Stimulated activated CD4-positive, alpha-beta T cell treated with anti-CD3 and anti-CD28 coated beads, Interleukin-1b, Interleukin-23, amount 100 ng/mL, for 1 hour (primary cell): ENCODE data around the gene ARHGAP9.

ENCODE experiments used
- DNase-seq, 2 donors: peaks; one replicate each; pipeline ENCODE4 v3.0.0-alpha.2; 2020; ENCODE audit warnings: low read depth in 2 of 2

The ARHGAP9 gene

GRCh38 chr12:57472391-57472790 lies 7.3 kb downstream of the ARHGAP9 start:
- no peak for DNase-seq

DNA sequence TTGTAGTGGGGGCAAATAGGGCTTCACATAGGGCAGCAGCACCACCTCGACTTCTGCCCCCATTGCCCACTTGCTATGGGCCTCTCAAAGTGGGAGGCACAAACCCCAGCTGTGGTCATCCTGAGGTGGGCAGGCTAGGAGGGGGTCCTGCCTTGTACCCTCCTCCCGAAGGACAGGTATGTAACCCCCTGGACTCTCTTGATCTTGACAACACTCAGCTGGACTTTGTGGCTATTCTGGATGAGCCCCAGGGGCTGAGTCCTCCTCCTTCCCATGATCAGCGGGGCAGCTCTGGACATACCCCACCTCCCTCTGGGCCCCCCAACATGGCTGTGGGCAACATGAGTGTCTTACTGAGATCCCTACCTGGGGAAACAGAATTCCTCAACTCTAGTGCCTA lies 8.0 kb downstream of the ARHGAP9 start:
- no peak for DNase-seq

GRCh38 chr12:57470970-57471656 lies 8.6 kb downstream of the ARHGAP9 start:
- DNase-seq, result no peak

DNA sequence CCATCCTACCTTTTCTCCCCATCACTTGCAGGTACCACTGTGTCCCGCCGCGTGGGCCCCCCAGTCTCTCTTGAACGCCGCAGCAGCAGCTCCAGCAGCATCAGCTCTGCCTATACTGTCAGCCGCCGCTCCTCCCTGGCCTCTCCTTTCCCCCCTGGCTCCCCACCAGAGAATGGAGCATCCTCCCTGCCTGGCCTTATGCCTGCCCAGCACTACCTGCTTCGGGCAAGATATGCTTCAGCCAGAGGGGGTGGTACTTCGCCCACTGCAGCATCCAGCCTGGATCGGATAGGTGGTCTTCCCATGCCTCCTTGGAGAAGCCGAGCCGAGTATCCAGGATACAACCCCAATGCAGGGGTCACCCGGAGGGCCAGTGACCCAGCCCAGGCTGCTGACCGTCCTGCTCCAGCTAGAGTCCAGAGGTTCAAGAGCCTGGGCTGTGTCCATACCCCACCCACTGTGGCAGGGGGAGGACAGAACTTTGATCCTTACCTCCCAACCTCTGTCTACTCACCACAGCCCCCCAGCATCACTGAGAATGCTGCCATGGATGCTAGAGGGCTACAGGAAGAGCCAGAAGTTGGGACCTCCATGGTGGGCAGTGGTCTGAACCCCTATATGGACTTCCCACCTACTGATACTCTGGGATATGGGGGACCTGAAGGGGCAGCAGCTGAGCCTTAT lies 9.2 kb downstream of the ARHGAP9 start:
- no peak for DNase-seq

DNA sequence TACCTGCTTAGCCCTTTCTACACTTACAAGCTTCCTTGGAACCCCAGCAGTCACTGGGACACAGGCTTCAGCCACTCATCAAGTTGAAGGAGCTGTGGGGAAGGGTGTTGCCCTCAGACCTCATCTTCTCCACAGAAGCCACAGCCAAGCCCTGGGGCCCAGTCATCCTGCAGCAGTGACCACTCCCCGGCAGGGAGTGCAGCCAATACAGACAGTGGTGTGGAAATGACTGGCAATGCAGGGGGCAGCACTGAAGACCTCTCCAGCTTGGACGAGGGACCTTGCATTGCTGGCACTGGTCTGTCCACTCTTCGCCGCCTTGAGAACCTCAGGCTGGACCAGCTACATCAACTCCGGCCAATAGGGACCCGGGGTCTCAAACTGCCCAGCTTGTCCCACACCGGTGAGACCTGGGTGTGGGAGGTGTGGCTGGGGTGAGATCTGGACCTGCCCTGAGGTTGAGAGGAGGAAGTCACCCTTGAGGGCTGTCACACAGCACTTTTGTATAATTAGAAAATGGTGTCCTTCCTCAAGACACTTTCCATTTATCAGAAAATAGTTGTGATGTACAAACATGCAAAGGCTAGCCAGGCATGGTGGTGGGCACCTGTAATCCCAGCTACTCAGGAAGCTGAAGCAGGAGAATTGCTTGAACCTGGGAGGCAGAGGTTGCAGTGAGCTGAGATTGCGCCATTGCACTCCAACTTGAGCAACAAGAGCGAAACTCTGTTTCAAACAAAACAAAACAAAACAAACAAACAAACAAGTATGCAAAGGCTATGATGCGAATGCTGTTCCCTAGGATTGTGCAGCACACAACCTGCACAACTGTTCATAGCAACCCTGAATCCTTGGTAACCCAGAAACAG lies 10.1 kb downstream of the ARHGAP9 start:
- DNase-seq, result no peak

DNA sequence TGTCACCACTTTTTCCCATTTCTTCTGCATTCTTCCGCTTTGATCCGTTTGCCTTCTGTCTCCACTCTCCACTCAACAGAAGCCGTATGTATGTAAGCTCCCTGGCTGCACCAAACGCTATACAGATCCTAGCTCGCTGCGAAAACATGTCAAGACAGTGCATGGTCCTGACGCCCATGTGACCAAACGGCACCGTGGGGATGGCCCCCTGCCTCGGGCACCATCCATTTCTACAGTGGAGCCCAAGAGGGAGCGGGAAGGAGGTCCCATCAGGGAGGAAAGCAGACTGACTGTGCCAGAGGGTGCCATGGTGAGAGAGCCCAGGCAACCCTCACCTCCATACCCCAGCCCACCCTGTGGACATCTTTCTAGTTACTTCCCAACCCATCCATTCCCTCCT lies 11.8 kb downstream of the ARHGAP9 start:
- no peak for DNase-seq

DNA sequence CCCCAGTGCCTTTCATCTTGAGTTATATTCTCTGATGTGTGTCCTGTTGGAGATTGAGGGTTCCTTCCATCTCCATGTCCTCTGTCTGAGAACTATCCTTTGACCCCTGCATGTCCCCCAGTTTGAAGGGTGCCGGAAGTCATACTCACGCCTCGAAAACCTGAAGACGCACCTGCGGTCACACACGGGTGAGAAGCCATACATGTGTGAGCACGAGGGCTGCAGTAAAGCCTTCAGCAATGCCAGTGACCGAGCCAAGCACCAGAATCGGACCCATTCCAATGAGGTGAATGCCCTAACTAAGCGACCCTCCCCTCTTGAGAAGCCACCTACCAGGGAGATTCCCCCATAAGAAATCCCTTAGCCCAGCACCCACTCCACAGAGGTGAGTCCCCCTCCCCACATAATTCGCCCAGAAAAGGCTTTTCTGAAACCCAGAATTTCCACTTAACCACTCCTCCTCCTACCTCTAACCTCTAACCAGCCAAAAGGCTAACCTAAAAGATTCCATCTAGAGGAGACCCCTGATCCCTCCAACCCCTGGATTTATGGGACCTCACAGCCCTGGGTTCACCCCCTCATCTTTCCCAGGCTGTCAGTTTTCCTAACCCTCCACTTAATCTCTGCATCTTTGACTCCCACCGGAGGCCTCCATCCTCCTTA lies 12.3 kb downstream of the ARHGAP9 start:
- DNase-seq, result no peak

DNA sequence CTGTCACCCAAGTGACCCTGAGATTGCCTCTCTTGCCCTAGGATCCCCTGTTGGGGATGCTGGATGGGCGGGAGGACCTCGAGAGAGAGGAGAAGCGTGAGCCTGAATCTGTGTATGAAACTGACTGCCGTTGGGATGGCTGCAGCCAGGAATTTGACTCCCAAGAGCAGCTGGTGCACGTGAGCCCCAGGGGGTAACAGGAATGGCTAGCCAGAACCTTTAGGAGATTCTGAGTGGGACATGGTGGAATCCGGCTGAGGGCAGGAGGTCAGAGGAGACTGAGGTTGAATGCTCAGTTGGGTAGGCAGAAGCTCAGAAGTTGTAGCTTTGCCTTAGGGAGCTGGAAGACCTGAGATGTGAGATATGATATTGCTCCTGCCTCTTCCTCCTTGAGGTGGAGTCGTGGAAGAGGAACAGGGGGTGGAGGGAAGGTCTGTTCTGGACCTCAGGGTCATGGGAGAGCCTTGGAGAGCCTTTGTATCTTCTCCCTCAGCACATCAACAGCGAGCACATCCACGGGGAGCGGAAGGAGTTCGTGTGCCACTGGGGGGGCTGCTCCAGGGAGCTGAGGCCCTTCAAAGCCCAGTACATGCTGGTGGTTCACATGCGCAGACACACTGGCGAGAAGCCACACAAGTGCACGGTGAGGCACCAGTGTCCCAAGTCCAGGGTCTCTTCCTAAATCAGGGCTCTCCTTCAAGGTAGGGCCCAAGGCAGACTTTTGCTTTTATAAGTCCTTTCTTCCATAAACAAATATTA lies 13.7 kb downstream of the ARHGAP9 start:
- DNase-seq, result no peak

DNA sequence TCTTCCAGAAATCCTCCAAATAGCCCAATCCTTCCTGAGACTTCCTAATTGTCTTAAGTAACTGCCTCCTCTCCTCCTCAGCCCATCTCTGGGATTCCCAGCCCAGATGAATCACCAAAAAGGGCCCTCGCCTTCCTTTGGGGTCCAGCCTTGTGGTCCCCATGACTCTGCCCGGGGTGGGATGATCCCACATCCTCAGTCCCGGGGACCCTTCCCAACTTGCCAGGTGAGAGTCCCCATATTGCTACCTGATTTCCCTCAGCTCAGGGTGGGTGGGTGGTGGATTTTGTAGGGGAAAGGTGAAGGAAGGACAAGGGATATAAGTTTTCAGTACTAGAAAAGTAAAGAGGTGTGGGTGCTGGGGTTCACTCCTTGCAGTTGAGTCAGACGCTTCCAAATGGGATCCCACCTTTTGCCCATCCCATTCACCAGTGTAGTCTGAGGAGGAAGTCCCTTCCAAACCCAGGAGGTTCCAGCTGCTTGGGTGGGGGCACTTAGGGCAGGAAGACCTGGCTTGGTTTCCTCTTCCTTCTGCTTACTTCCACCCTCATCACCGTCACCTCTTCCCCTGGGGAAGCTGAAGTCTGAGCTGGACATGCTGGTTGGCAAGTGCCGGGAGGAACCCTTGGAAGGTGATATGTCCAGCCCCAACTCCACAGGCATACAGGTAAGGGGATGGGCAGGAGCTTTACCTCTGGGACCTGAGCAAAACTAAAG lies 14.5 kb downstream of the ARHGAP9 start:
- DNase-seq, result no peak

- DNase-seq, result no peak
Observed at GRCh38 chr12:57464569-57464968, 15.1 kb downstream of the ARHGAP9 start.

DNA sequence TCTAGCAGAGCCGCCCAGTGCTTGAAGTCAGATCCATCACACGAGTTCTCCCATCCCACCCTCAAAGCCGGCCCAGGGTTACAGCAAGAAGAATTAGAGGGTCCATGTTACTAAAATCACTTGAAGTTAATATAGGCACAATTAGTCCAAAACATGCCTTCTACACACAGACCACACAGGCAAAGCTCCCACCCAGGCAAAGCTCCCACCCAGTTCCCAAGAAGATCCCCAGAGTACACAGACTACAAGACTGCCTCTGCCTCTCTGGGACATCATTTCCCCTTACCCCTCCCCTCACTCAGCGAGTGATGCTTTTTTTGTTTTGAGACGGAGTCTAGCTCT lies 16.8 kb downstream of the ARHGAP9 start:
- DNase-seq, result no peak

DNA sequence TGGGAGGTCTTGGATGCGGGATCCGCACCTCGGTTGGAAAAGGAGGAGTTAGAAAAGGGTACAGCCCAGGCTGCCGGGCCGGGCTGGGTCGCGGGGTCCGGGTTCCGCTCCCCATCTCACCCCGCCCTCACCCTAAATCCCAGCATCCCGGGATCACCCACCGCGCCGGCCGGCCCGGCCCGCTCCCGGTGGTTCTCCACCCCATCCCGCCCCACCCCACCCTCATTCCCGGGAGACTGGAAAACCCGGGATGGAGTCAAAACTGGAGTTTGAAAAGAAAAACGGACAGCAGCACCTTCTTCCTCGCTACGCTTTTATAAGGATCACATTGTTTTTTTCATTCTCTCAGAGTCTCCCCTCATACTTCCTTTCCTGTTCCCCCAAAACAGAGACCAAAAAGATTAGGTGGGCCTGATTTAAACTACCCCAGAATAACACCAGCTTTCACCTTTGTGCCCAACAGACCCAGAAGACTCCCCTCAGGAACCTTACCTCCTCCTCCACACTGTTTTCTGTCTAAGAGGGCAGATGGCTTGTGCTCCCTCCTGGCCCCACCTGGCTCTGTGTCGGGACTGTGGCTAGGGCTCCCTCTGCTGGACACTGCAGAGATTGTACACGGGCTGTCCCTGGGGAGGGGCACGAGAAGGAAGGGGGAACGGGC lies 17.3 kb downstream of the ARHGAP9 start:
- peak; percentile 74 to 79 for DNase-seq

- no peak for DNase-seq
Observed at GRCh38 chr12:57461917-57462250, 17.8 kb downstream of the ARHGAP9 start.

- no peak for DNase-seq
Observed at GRCh38 chr12:57461276-57461916, 18.3 kb downstream of the ARHGAP9 start.

DNA sequence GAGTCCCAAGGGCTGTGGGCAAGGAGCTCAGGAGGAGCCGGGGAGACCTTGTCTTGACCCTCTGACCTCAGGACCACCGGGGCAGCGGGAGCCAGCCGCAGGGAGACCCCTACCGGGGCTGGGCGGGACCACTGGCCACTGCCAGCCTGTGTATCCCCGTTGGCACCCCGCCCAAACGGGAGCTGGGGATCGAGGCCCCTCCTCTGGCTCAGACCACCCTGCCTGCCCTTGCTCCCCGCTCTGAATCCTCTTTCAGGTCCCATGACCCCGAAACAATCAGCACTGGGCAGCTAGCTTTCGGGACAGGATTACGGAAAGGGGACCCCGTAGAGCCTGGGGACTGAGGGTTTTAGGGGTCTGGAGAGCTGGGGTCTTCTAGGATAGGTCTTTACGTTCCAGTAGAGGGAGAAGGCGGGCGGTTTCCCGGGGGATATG lies 18.8 kb downstream of the ARHGAP9 start:
- DNase-seq, result no peak

- no peak for DNase-seq
Observed at GRCh38 chr12:57460468-57460784, 19.2 kb downstream of the ARHGAP9 start.

DNA sequence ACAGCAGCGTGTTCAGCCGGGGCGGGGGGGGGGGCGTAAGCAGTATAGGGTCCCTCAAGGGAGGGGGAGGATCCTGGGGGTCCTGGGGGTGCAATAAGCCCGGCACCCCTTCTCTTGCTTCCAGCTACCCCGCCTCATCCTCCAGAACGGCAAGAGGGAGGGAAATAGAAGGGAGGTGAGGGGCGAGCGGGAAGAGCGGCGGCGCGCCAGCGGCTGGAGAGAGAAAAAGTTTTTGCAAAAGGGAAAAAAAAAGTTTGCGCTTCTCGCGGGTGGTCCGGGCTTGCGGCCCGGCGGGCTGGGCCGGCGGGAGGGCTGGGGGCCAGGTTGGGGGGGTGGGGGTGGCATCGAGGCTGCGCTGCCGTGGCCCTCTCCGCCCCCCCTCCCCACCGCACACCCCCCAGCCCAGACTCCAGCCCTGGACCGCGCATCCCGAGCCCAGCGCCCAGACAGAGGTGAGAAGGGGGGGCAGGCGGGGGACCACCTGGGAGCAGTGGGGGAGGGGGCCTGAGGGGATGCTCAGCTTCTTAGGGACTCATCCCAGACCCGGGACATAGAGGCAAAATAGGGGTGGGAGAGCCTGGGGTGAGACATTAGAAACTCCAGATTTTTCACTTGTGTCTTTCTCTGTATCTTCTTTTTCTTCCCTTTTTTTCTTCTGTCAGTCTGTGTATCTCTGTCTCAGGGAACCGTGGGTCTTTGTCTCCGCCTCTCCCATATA lies 19.8 kb downstream of the ARHGAP9 start, which contains the start of gene GLI1:
GLI1 (plus strand) TSS at position 36 of the 718 bp plus-strand sequence. CDS start 3,907 bp downstream, outside the sequence.
- DNase-seq, result no peak

DNA sequence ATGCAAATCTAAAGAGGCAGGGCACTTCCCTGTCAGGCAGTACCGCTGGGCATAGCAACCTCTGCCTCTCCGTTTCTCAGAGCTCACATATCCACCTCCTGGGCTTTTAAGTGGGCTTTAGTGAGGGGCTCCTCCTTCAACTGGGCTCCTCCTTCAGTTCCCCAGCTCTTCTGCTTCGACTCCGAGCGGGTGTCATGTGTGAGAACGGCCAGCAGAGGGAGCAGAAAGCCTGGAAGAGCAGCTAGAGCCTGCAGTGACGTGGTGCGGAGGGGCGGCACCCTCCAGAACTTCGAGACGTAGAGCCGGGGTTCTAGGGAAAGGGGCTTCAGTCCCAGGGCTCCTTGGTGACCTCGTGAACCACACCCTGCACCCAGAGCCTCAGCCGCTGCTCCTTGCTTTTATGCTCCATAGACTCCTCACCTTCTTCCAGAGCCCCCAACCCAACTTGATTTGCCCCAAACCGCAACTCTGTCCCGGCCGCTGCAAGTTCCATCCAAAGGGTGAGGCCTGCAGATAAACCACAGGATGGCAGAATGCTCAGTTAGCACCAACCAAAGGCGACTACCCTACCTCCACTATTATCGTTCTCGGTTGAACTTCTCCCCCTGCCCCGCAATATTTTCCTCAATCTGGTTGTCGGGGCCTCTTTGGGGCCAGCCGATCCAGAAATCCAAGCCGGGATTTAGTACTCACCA lies 20.5 kb downstream of the ARHGAP9 start:
- DNase-seq, result peak; percentile 79 to 88

GRCh38 chr12:57458665-57459054 lies 21.0 kb downstream of the ARHGAP9 start:
- no peak for DNase-seq
